ENCODE results near the gene CPM. TPM values are rescaled to one million over a fixed set of nuclear protein-coding genes. Genes with fewer than 3 reads are reported as not detected.

CPM gene
- total RNA-seq, 4 donors from 2014 or later, result 59.0 to 120 (median 79.7) TPM

DNA sequence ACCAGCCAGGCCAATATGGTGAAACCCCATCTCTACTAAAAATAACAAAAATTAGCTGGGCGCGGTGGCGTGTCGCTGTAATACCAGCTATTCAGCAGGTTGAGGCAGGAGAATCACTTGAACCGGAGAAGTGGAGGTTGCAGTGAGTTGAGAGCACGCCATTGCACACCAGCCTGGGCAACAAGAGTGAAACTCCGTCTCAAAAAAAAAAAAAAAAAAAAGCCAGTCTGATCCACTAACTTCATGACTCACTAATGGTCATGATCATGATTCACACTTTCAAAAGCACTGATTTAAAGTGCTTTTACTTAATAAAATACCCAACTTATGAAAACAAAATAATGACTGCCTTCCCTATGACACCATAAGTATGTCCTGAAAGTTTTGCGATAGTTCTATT lies 38.4 kb upstream of the CPM start:
- H3K4me3 ChIP-seq, result no peak overlapping the region
- no peaks in the 10 kb centered on the region for H3K36me3 ChIP-seq
- no peaks in the 10 kb centered on the region for H3K27me3 ChIP-seq
- no peak overlapping the region for H3K27ac ChIP-seq
- 79% methylated on average over 8 of the region's 8 CpGs for WGBS
- TF ChIP-seq EP300 (IDR thresholded peaks at IDR 0.05) (no peak), POLR2A (IDR thresholded peaks at IDR 0.05) (no peak), POLR2AphosphoS5 (IDR thresholded peaks at IDR 0.05) (no peak)
- TF ChIP-seq, protein P1, sequence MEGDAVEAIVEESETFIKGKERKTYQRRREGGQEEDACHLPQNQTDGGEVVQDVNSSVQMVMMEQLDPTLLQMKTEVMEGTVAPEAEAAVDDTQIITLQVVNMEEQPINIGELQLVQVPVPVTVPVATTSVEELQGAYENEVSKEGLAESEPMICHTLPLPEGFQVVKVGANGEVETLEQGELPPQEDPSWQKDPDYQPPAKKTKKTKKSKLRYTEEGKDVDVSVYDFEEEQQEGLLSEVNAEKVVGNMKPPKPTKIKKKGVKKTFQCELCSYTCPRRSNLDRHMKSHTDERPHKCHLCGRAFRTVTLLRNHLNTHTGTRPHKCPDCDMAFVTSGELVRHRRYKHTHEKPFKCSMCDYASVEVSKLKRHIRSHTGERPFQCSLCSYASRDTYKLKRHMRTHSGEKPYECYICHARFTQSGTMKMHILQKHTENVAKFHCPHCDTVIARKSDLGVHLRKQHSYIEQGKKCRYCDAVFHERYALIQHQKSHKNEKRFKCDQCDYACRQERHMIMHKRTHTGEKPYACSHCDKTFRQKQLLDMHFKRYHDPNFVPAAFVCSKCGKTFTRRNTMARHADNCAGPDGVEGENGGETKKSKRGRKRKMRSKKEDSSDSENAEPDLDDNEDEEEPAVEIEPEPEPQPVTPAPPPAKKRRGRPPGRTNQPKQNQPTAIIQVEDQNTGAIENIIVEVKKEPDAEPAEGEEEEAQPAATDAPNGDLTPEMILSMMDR (IDR thresholded peaks at IDR 0.05), result no peak
- H3K4me1 ChIP-seq, result no peaks in the 10 kb centered on the region
- DNase-seq (ENCODE audit: low spot score in 2 of 2), result no peak
- H3K9me3 ChIP-seq, result no peaks in the 10 kb centered on the region

DNA sequence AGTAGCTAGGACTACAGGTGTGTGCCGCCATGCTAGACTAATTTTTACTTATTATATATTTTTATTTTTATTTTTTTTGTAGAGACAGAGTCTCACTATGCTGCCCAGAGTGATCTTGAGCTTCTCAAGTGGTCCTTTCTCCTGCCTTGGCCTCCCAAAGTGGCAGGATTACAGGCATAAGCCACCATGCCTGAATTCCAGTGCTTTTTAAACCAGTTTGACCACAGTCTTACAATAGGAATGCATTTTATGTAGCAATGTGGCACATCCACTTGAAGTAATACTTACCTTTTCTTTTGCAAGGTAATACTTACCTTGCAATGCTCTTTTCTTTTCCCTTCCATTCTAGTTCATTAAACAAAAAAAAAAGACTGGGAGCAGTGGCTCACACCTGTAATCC lies 38.0 kb upstream of the CPM start:
- Histone ChIP-seq H3K27ac (no peak overlapping the region), H3K4me3 (no peak overlapping the region), H3K27me3 (no peaks in the 10 kb centered on the region), H3K36me3 (no peaks in the 10 kb centered on the region), H3K9me3 (no peaks in the 10 kb centered on the region), H3K4me1 (no peaks in the 10 kb centered on the region)
- WGBS, result 91% methylated on average over 1 of the region's 1 CpG
- DNase-seq (ENCODE audit: low spot score in 2 of 2), result no peak
- no peak for TF ChIP-seq EP300 (IDR thresholded peaks at IDR 0.05)
- no peak for TF ChIP-seq POLR2A (IDR thresholded peaks at IDR 0.05)
- TF ChIP-seq POLR2AphosphoS5 (IDR thresholded peaks at IDR 0.05), result no peak
- TF ChIP-seq, protein P1 (IDR thresholded peaks at IDR 0.05), result no peak

DNA sequence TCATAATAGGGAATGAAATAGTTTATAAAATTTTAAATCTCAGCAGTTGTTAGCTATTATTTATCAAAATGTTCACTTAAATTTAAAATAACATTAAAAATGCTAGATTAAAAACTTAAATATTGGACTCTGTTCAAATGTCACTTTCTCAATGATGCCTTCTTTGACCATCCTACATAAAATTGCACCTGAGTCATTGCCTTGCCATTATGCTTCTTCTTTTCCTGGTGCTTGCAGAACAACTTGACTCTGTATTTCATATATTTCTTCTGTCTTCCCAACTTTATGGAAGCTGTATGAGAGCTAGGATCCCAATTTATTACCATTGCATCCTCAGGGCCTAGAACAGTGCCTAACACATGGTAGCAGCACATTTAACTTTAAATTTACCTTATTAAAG lies 37.3 kb upstream of the CPM start:
- H3K27me3 ChIP-seq, result no peaks in the 10 kb centered on the region
- no peak overlapping the region for H3K4me3 ChIP-seq
- TF ChIP-seq EP300 (IDR thresholded peaks at IDR 0.05) (no peak), POLR2AphosphoS5 (IDR thresholded peaks at IDR 0.05) (no peak), POLR2A (IDR thresholded peaks at IDR 0.05) (no peak)
- TF ChIP-seq, protein P1 (IDR thresholded peaks at IDR 0.05), result no peak
- no peaks in the 10 kb centered on the region for H3K9me3 ChIP-seq
- H3K27ac ChIP-seq, result no peak overlapping the region
- H3K4me1 ChIP-seq, result no peaks in the 10 kb centered on the region
- H3K36me3 ChIP-seq, result no peaks in the 10 kb centered on the region
- no peak for DNase-seq (ENCODE audit: low spot score in 2 of 2)

DNA sequence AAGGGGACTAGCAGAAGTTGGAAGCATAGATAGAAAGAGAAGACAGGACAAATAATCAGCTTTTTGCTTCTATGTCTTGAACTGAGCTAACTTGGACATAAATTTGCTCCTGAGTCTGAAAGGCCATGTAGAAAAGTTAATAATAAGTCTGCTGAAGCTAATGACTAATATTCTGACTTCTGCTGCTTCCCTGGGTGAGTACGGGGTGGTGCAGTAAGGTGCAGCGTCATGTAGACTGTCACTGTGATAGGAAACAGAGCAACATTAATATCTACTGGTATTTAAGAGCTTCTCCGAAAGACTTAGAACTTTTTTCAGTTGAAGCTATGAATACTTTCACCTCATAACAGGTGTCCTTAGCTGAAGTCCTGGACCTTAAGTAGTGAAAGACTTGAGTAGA lies 34.1 kb upstream of the CPM start:
- Histone ChIP-seq H3K27me3 (no peaks in the 10 kb centered on the region), H3K4me3 (no peak overlapping the region), H3K27ac (no peak overlapping the region), H3K36me3 (no peaks in the 10 kb centered on the region), H3K4me1 (peaks cover 13% of the 10 kb centered on the region), H3K9me3 (no peaks in the 10 kb centered on the region)
- no peak for TF ChIP-seq POLR2A (IDR thresholded peaks at IDR 0.05)
- TF ChIP-seq, protein P1 (IDR thresholded peaks at IDR 0.05), result no peak
- no peak for TF ChIP-seq POLR2AphosphoS5 (IDR thresholded peaks at IDR 0.05)
- TF ChIP-seq EP300 (IDR thresholded peaks at IDR 0.05), result no peak
- 71% methylated on average over 3 of the region's 3 CpGs for WGBS
- no peak for DNase-seq (ENCODE audit: low spot score in 2 of 2)

DNA sequence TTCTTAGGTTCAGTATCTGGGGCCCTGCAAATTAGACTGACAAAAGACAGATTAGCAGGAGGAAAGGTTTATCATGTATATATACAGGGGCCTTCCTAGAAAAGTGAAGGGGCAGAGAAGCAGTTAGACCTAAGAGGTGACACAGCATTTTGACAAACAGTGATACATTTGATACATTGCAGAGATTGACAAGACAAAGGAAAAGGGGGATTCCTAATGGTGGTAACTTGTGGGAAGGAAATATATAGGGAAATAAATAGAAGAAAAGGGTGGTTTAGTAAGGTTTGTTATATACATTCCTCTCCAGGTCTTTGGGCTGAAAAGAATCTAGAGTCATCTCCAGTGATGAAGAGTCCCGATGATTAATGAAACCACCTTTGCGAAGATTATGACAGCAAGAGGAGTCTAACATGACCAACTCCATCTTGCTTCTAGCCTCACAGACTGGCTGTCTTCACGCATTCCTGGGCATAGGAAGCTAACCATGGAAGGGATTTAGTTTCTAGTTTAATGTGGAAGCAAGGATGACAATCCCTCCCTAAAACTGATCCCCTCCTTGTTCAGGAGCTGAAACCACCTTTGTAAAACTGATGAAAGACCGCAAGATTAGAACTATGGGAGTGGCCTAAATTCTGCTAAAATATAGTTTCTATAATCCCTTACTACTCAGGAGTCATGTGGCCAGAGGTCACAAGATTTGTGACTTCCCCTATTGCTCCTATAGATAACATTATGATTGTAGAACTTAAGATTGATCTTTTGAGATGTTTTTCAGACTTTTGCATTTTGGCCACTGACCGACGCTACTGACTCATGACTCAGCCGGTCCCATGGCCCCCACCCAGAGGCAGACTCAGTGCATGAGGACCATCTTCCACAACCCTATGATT lies 31.1 kb upstream of the CPM start:
- no peak overlapping the region for H3K27ac ChIP-seq
- H3K36me3 ChIP-seq, result no peaks in the 10 kb centered on the region
- no peaks in the 10 kb centered on the region for H3K27me3 ChIP-seq
- no peak for TF ChIP-seq POLR2AphosphoS5 (IDR thresholded peaks at IDR 0.05)
- 91% methylated on average over 7 of the region's 7 CpGs for WGBS
- peaks cover 16% of the 10 kb centered on the region for H3K4me1 ChIP-seq
- H3K9me3 ChIP-seq, result no peaks in the 10 kb centered on the region
- no peak for DNase-seq (ENCODE audit: low spot score in 2 of 2)
- H3K4me3 ChIP-seq, result no peak overlapping the region
